GM12872 (cell line): ENCODE data around the gene KANSL1L.
A peak's percentile ranks its signal among the peaks of the same experiment; 100 is the strongest.

Experiments used
- CTCF ChIP-seq: IDR thresholded peaks from 3 replicates; pipeline ENCODE4 v1.5.1; 2011; ENCODE audit warnings: low read depth, mild to moderate bottlenecking, low read length, moderate library complexity; ENCODE audit not compliant: insufficient read depth

The KANSL1L gene

GRCh38 chr2:210092791-210093190, 78.4 kb downstream of the KANSL1L start:
- TF ChIP-seq CTCF: no peak

GRCh38 chr2:210086930-210087329, 84.3 kb downstream of the KANSL1L start:
- no peak for TF ChIP-seq CTCF

- TF ChIP-seq CTCF: no peak
These were observed 84.9 kb downstream of the KANSL1L start for GRCh38 chr2:210086292-210086691.

GRCh38 chr2:210072922-210073509, 98.2 kb downstream of the KANSL1L start:
- TF ChIP-seq CTCF: peak; percentile 58

- no peak for TF ChIP-seq CTCF
These were observed 98.7 kb downstream of the KANSL1L start for GRCh38 chr2:210072493-210072892.

- no peak for TF ChIP-seq CTCF
These were observed 107.9 kb downstream of the KANSL1L start for GRCh38 chr2:210063306-210063705.

GRCh38 chr2:210055825-210056224, 115.4 kb downstream of the KANSL1L start:
- TF ChIP-seq CTCF: no peak

GRCh38 chr2:210054696-210055095, 116.5 kb downstream of the KANSL1L start:
- no peak for TF ChIP-seq CTCF
